ENCODE results near the gene EXOC2.

The EXOC2 gene
- total RNA-seq: 62.8 to 71.3 (median 66.1) reads per million in 3 donors

- H3K4me1 ChIP-seq (ENCODE audit: control insufficient read depth, insufficient read depth, low read length, poor library complexity, severe bottlenecking): peaks cover 14% of the 10 kb centered on the region
- DNase-seq: peak; percentile 69 to 73 (median 69)
- peaks cover 8% of the 10 kb centered on the region for H3K36me3 ChIP-seq (ENCODE audit: control insufficient read depth, insufficient read depth, low read length)
- H3K27ac ChIP-seq (ENCODE audit: insufficient read depth, low read length, poor library complexity, severe bottlenecking): peak within 1 kb of the TSS; percentile 89
- peak within 1 kb of the TSS; percentile 89 for H3K4me3 ChIP-seq (ENCODE audit: insufficient read depth, low read depth, low read length, poor library complexity, severe bottlenecking)
- H3K9me3 ChIP-seq (ENCODE audit: control insufficient read depth, low read length): no peaks in the 10 kb centered on the region
- no peaks in the 10 kb centered on the region for H3K27me3 ChIP-seq (replicated peaks; ENCODE audit: control insufficient read depth, insufficient read depth, low read length, poor library complexity, severe bottlenecking)
These were observed at the start of gene EXOC2 for GRCh38 chr6:692858-693722. Gene EXOC2, minus strand, starts transcription at chr6:693139. Its CDS starts 55,321 bp downstream, at chr6:637818.

- H3K4me3 ChIP-seq (ENCODE audit: insufficient read depth, low read depth, low read length, poor library complexity, severe bottlenecking): no peak overlapping the region
- H3K27ac ChIP-seq (ENCODE audit: insufficient read depth, low read length, poor library complexity, severe bottlenecking): no peak overlapping the region
- H3K4me1 ChIP-seq (ENCODE audit: control insufficient read depth, insufficient read depth, low read length, poor library complexity, severe bottlenecking): no peaks in the 10 kb centered on the region
- no peaks in the 10 kb centered on the region for H3K27me3 ChIP-seq (replicated peaks; ENCODE audit: control insufficient read depth, insufficient read depth, low read length, poor library complexity, severe bottlenecking)
- no peak for DNase-seq
- no peaks in the 10 kb centered on the region for H3K36me3 ChIP-seq (ENCODE audit: control insufficient read depth, insufficient read depth, low read length)
- no peaks in the 10 kb centered on the region for H3K9me3 ChIP-seq (ENCODE audit: control insufficient read depth, low read length)
These were observed 48.7 kb upstream of the EXOC2 start for GRCh38 chr6:741410-742339.

GRCh38 chr6:736657-737446 lies 43.9 kb upstream of the EXOC2 start:
- Histone ChIP-seq H3K36me3 (ENCODE audit: control insufficient read depth, insufficient read depth, low read length) (no peaks in the 10 kb centered on the region), H3K4me3 (ENCODE audit: insufficient read depth, low read depth, low read length, poor library complexity, severe bottlenecking) (no peak overlapping the region), H3K4me1 (ENCODE audit: control insufficient read depth, insufficient read depth, low read length, poor library complexity, severe bottlenecking) (no peaks in the 10 kb centered on the region), H3K27ac (ENCODE audit: insufficient read depth, low read length, poor library complexity, severe bottlenecking) (no peak overlapping the region), H3K9me3 (ENCODE audit: control insufficient read depth, low read length) (no peaks in the 10 kb centered on the region), H3K27me3 (replicated peaks; ENCODE audit: control insufficient read depth, insufficient read depth, low read length, poor library complexity, severe bottlenecking) (no peaks in the 10 kb centered on the region)
- DNase-seq: no peak

- Histone ChIP-seq H3K4me3 (ENCODE audit: insufficient read depth, low read depth, low read length, poor library complexity, severe bottlenecking) (no peak overlapping the region), H3K36me3 (ENCODE audit: control insufficient read depth, insufficient read depth, low read length) (no peaks in the 10 kb centered on the region), H3K4me1 (ENCODE audit: control insufficient read depth, insufficient read depth, low read length, poor library complexity, severe bottlenecking) (no peaks in the 10 kb centered on the region), H3K27ac (ENCODE audit: insufficient read depth, low read length, poor library complexity, severe bottlenecking) (no peak overlapping the region), H3K27me3 (replicated peaks; ENCODE audit: control insufficient read depth, insufficient read depth, low read length, poor library complexity, severe bottlenecking) (no peaks in the 10 kb centered on the region), H3K9me3 (ENCODE audit: control insufficient read depth, low read length) (no peaks in the 10 kb centered on the region)
- DNase-seq: no peak
These were observed 40.7 kb upstream of the EXOC2 start for GRCh38 chr6:733431-734219.

- Histone ChIP-seq H3K27ac (ENCODE audit: insufficient read depth, low read length, poor library complexity, severe bottlenecking) (no peak overlapping the region), H3K4me1 (ENCODE audit: control insufficient read depth, insufficient read depth, low read length, poor library complexity, severe bottlenecking) (no peaks in the 10 kb centered on the region), H3K27me3 (replicated peaks; ENCODE audit: control insufficient read depth, insufficient read depth, low read length, poor library complexity, severe bottlenecking) (no peaks in the 10 kb centered on the region), H3K4me3 (ENCODE audit: insufficient read depth, low read depth, low read length, poor library complexity, severe bottlenecking) (no peak overlapping the region), H3K9me3 (ENCODE audit: control insufficient read depth, low read length) (no peaks in the 10 kb centered on the region), H3K36me3 (ENCODE audit: control insufficient read depth, insufficient read depth, low read length) (no peaks in the 10 kb centered on the region)
- no peak for DNase-seq
These were observed 39.0 kb upstream of the EXOC2 start for GRCh38 chr6:731924-732323.

- no peak for DNase-seq
- Histone ChIP-seq H3K4me3 (ENCODE audit: insufficient read depth, low read depth, low read length, poor library complexity, severe bottlenecking) (no peak overlapping the region), H3K27me3 (replicated peaks; ENCODE audit: control insufficient read depth, insufficient read depth, low read length, poor library complexity, severe bottlenecking) (no peaks in the 10 kb centered on the region)
These were observed 36.8 kb upstream of the EXOC2 start for GRCh38 chr6:729606-730320.

GRCh38 chr6:727856-728255 lies 34.9 kb upstream of the EXOC2 start:
- Histone ChIP-seq H3K27me3 (replicated peaks; ENCODE audit: control insufficient read depth, insufficient read depth, low read length, poor library complexity, severe bottlenecking) (no peaks in the 10 kb centered on the region), H3K27ac (ENCODE audit: insufficient read depth, low read length, poor library complexity, severe bottlenecking) (no peak overlapping the region), H3K4me3 (ENCODE audit: insufficient read depth, low read depth, low read length, poor library complexity, severe bottlenecking) (no peak overlapping the region), H3K4me1 (ENCODE audit: control insufficient read depth, insufficient read depth, low read length, poor library complexity, severe bottlenecking) (no peaks in the 10 kb centered on the region), H3K36me3 (ENCODE audit: control insufficient read depth, insufficient read depth, low read length) (no peaks in the 10 kb centered on the region), H3K9me3 (ENCODE audit: control insufficient read depth, low read length) (no peaks in the 10 kb centered on the region)
- no peak for DNase-seq

More at GRCh38 chr6:729606-730320, 36.8 kb upstream of the EXOC2 start:
- no peak overlapping the region for H3K27ac ChIP-seq (ENCODE audit: insufficient read depth, low read length, poor library complexity, severe bottlenecking)
- no peaks in the 10 kb centered on the region for H3K9me3 ChIP-seq (ENCODE audit: control insufficient read depth, low read length)
- no peaks in the 10 kb centered on the region for H3K4me1 ChIP-seq (ENCODE audit: control insufficient read depth, insufficient read depth, low read length, poor library complexity, severe bottlenecking)
- H3K36me3 ChIP-seq (ENCODE audit: control insufficient read depth, insufficient read depth, low read length): no peaks in the 10 kb centered on the region

GRCh38 chr6:723540-723939 lies 30.6 kb upstream of the EXOC2 start:
- H3K4me1 ChIP-seq (ENCODE audit: control insufficient read depth, insufficient read depth, low read length, poor library complexity, severe bottlenecking): no peaks in the 10 kb centered on the region
- no peak overlapping the region for H3K27ac ChIP-seq (ENCODE audit: insufficient read depth, low read length, poor library complexity, severe bottlenecking)
- no peaks in the 10 kb centered on the region for H3K27me3 ChIP-seq (replicated peaks; ENCODE audit: control insufficient read depth, insufficient read depth, low read length, poor library complexity, severe bottlenecking)
- H3K4me3 ChIP-seq (ENCODE audit: insufficient read depth, low read depth, low read length, poor library complexity, severe bottlenecking): no peak overlapping the region
- no peaks in the 10 kb centered on the region for H3K36me3 ChIP-seq (ENCODE audit: control insufficient read depth, insufficient read depth, low read length)
- H3K9me3 ChIP-seq (ENCODE audit: control insufficient read depth, low read length): no peaks in the 10 kb centered on the region
- no peak for DNase-seq
